Body of pancreas (tissue), 4 donors: ENCODE data around the gene POLA1. TPM values are rescaled to one million over a fixed set of nuclear protein-coding genes. Genes with fewer than 3 reads are reported as not detected.

Experiments
- ATAC-seq: fragments of 150-250 bp; one replicate; pipeline ENCODE4 v1.9.1; 2016
- DNase-seq, 4 donors: peaks; one replicate each; pipeline ENCODE4 v3.0.0-alpha.2; 2019
- H3K27ac ChIP-seq, 4 donors: fragments of 200-600 bp; sonication (generic); 1 replicate in 3 of 4; 2 replicates in 1 of 4; pipeline versions ENCODE4 v1.5.1 to v1.6.1; 2016 to 2019; ENCODE audit warnings: mild to moderate bottlenecking in 1 of 4, mixed read lengths in 1 of 4, moderate library complexity in 1 of 4
- H3K27me3 ChIP-seq, 2 donors: fragments of 200-600 bp; sonication (generic); one replicate each; pipeline ENCODE4 v1.6.0; 2016; ENCODE audit warnings: mild to moderate bottlenecking in 1 of 2
- H3K36me3 ChIP-seq, 2 donors: fragments of 200-600 bp; sonication (generic); replicated peaks in 1 of 2; 2 replicates each; pipeline ENCODE4 v1.5.1; 2016; ENCODE audit warnings: low read depth in 2 of 2; ENCODE audit not compliant: insufficient read depth in 1 of 2
- H3K4me1 ChIP-seq: fragments of 200-600 bp; sonication (generic); one replicate; pipeline ENCODE4 v1.6.0; 2016
- H3K4me3 ChIP-seq, 2 donors: fragments of 200-600 bp; sonication (generic); 1 replicate in 1 of 2; 2 replicates in 1 of 2; pipeline ENCODE4 v1.5.1; 2016 to 2019
- H3K9me3 ChIP-seq, 3 donors: fragments of 200-600 bp; sonication (generic); 1 replicate in 2 of 3; 2 replicates in 1 of 3; pipeline ENCODE4 v1.5.1; 2016
- CTCF ChIP-seq, 7 experiments: fragments of 450-650 bp in 4 of 7; fragments of 200-600 bp in 3 of 7; sonication (generic) in 3 of 7; IDR thresholded peaks; one replicate each; pipeline ENCODE4 v1.5.1; 2016 to 2019; ENCODE audit warnings: antibody characterized with exemption in 7 of 7
- POLR2A ChIP-seq, 3 donors: fragments of 450-650 bp; IDR thresholded peaks; one replicate each; pipeline ENCODE4 v1.6.1; 2016; ENCODE audit warnings: antibody characterized with exemption in 3 of 3, mild to moderate bottlenecking in 2 of 3
- WGBS, 2 donors: methylation state at CpG; one replicate each; pipeline ENCODE4 v1.1.5; 2017; 5-methylcytosine and 5-hydroxymethylcytosine counted together
- intact Hi-C: fragments of 100-400 bp; cut with DNase I; formaldehyde crosslinking; loops from one replicate; pipeline ENCODE4 v1.15.1; 2023
- total RNA-seq, 2 donors: library from RNA; depleted of rRNA; stranded (reverse); fragments of >200 nt; gene quantifications; one replicate each; pipeline ENCODE4 v1.1.0, GENCODE V29; 2016

POLA1 gene
- total RNA-seq, 2 donors from 2014 or later: 5.7 to 9.9 TPM

GRCh38 chrX:24985120-24985519, 291.4 kb downstream of the POLA1 start:
- WGBS, 2 donors: 80 to 100% methylated on average over 1 of the region's 1 CpG
- Histone ChIP-seq H3K4me1 (no peaks in the 10 kb centered on the region), H3K9me3 (no peaks in the 10 kb centered on the region), H3K27me3 (no peaks in the 10 kb centered on the region), H3K4me3 (no peak overlapping the region), H3K27ac (no peak overlapping the region), H3K36me3 (no peaks in the 10 kb centered on the region)
- intact Hi-C loops: no loop called here
- no peak for DNase-seq
- no peak for TF ChIP-seq POLR2A (IDR thresholded peaks at IDR 0.05)
- no peak for TF ChIP-seq CTCF (IDR thresholded peaks at IDR 0.05)
- no peak for ATAC-seq

GRCh38 chrX:24987731-24988130, 294.0 kb downstream of the POLA1 start:
- Histone ChIP-seq H3K9me3 (no peaks in the 10 kb centered on the region), H3K4me3 (no peak overlapping the region), H3K36me3 (no peaks in the 10 kb centered on the region), H3K27ac (no peak overlapping the region), H3K27me3 (no peaks in the 10 kb centered on the region), H3K4me1 (no peaks in the 10 kb centered on the region)
- intact Hi-C loops: no loop called here
- WGBS, 2 donors: 96 to 98% methylated on average over 4 of the region's 4 CpGs
- no peak for DNase-seq
- no peak for ATAC-seq
- TF ChIP-seq POLR2A (IDR thresholded peaks at IDR 0.05): no peak
- TF ChIP-seq CTCF (IDR thresholded peaks at IDR 0.05): no peak

GRCh38 chrX:24988314-24988713, 294.6 kb downstream of the POLA1 start:
- intact Hi-C loops: no loop called here
- TF ChIP-seq CTCF (IDR thresholded peaks at IDR 0.05): no peak
- no peak for TF ChIP-seq POLR2A (IDR thresholded peaks at IDR 0.05)
- no peak overlapping the region for H3K4me3 ChIP-seq
- no peaks in the 10 kb centered on the region for H3K36me3 ChIP-seq
- no peak overlapping the region for H3K27ac ChIP-seq
- no peaks in the 10 kb centered on the region for H3K4me1 ChIP-seq
- ATAC-seq (no peak), DNase-seq (no peak)
- 87 to 88% methylated on average over 3 to 4 of the region's 4 CpGs for WGBS, 2 donors
- no peaks in the 10 kb centered on the region for H3K27me3 ChIP-seq
- no peaks in the 10 kb centered on the region for H3K9me3 ChIP-seq

- ATAC-seq: no peak
- 88 to 89% methylated on average over 8 of the region's 8 CpGs for WGBS, 2 donors
- TF ChIP-seq POLR2A (IDR thresholded peaks at IDR 0.05) (no peak), CTCF (IDR thresholded peaks at IDR 0.05) (no peak)
Measured at GRCh38 chrX:24990535-24990934, 296.8 kb downstream of the POLA1 start.

GRCh38 chrX:24993879-24994278, 300.2 kb downstream of the POLA1 start:
- H3K27me3 ChIP-seq: no peaks in the 10 kb centered on the region
- intact Hi-C loops: no loop called here
- no peak for ATAC-seq
- H3K4me3 ChIP-seq: no peak overlapping the region
- 94 to 96% methylated on average over 7 to 8 of the region's 8 CpGs for WGBS, 2 donors
- no peaks in the 10 kb centered on the region for H3K4me1 ChIP-seq
- no peaks in the 10 kb centered on the region for H3K36me3 ChIP-seq
- no peak for DNase-seq
- no peaks in the 10 kb centered on the region for H3K9me3 ChIP-seq
- TF ChIP-seq CTCF (IDR thresholded peaks at IDR 0.05): no peak
- H3K27ac ChIP-seq: no peak overlapping the region

More at GRCh38 chrX:24990535-24990934, 296.8 kb downstream of the POLA1 start:
- H3K9me3 ChIP-seq: no peaks in the 10 kb centered on the region
- H3K4me1 ChIP-seq: no peaks in the 10 kb centered on the region
- no peaks in the 10 kb centered on the region for H3K27me3 ChIP-seq
- intact Hi-C loops: no loop called here
- H3K36me3 ChIP-seq: no peaks in the 10 kb centered on the region
- H3K4me3 ChIP-seq: no peak overlapping the region
- no peak overlapping the region for H3K27ac ChIP-seq
- DNase-seq: no peak
